ENCODE results near the gene JMY.
"Not testable (repeated sequence)": the region's sequence is repeated elsewhere in the genome, so short reads cannot be mapped to it uniquely, and the experiment has no call there.

DNA sequence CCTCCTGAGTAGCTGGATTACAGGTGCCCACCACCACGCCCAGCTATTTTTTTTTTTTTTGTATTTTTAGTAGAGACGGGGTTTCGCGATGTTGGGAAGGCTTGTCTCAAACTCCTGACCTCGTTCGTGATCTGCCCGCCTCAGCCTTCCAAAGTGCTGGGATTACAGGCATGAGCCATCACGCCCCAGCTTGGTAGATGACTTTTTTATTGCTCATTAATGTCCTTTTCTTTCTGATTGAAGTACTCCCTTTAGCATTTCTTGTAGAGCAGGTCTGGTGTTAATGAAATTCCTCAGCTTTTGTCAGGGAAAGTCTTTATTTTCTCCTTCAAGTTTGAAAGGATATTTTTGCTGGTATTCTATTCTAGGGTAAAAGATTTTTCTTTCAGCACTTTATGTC lies 18.1 kb downstream of the JMY start:
- TF ChIP-seq, protein P1, sequence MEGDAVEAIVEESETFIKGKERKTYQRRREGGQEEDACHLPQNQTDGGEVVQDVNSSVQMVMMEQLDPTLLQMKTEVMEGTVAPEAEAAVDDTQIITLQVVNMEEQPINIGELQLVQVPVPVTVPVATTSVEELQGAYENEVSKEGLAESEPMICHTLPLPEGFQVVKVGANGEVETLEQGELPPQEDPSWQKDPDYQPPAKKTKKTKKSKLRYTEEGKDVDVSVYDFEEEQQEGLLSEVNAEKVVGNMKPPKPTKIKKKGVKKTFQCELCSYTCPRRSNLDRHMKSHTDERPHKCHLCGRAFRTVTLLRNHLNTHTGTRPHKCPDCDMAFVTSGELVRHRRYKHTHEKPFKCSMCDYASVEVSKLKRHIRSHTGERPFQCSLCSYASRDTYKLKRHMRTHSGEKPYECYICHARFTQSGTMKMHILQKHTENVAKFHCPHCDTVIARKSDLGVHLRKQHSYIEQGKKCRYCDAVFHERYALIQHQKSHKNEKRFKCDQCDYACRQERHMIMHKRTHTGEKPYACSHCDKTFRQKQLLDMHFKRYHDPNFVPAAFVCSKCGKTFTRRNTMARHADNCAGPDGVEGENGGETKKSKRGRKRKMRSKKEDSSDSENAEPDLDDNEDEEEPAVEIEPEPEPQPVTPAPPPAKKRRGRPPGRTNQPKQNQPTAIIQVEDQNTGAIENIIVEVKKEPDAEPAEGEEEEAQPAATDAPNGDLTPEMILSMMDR (conservative IDR thresholded peaks at IDR 0.05), result not testable (repeated sequence)
- not testable (repeated sequence) for TF ChIP-seq ZFX (IDR thresholded peaks at IDR 0.05)
